Suprapubic skin (tissue), 4 donors: Measurements from ENCODE around the gene ITSN1.

Experiments
- EP300 ChIP-seq: sonication (generic); formaldehyde crosslinking; IDR thresholded peaks from one replicate; pipeline ENCODE4 v1.6.1; 2017; ENCODE audit warnings: antibody characterized with exemption
- POLR2A ChIP-seq, 2 donors: fragments of 450-650 bp; IDR thresholded peaks; one replicate each; pipeline ENCODE4 v1.6.1; 2017; ENCODE audit warnings: antibody characterized with exemption in 2 of 2, mild to moderate bottlenecking in 2 of 2, moderate library complexity in 2 of 2
- POLR2AphosphoS5 ChIP-seq, 3 donors: sonication (generic); formaldehyde crosslinking; IDR thresholded peaks; one replicate each; pipeline ENCODE4 v1.6.1; 2017; ENCODE audit warnings: antibody characterized with exemption in 3 of 3
- TF ChIP-seq, protein P1 (sequence below), 2 donors: fragments of 200-600 bp in 1 of 2; fragments of 450-650 bp in 1 of 2; sonication (generic) in 1 of 2; IDR thresholded peaks; one replicate each; pipeline ENCODE4 v1.5.1; 2016 to 2019; ENCODE audit warnings: antibody characterized with exemption in 2 of 2, mild to moderate bottlenecking in 1 of 2, moderate library complexity in 1 of 2

GRCh38 chr21:33668180-33668579 lies 25.9 kb downstream of the ITSN1 start:
- TF ChIP-seq, protein P1, sequence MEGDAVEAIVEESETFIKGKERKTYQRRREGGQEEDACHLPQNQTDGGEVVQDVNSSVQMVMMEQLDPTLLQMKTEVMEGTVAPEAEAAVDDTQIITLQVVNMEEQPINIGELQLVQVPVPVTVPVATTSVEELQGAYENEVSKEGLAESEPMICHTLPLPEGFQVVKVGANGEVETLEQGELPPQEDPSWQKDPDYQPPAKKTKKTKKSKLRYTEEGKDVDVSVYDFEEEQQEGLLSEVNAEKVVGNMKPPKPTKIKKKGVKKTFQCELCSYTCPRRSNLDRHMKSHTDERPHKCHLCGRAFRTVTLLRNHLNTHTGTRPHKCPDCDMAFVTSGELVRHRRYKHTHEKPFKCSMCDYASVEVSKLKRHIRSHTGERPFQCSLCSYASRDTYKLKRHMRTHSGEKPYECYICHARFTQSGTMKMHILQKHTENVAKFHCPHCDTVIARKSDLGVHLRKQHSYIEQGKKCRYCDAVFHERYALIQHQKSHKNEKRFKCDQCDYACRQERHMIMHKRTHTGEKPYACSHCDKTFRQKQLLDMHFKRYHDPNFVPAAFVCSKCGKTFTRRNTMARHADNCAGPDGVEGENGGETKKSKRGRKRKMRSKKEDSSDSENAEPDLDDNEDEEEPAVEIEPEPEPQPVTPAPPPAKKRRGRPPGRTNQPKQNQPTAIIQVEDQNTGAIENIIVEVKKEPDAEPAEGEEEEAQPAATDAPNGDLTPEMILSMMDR (IDR thresholded peaks at IDR 0.05), result no peak
- no peak for TF ChIP-seq POLR2A (IDR thresholded peaks at IDR 0.05)
- no peak for TF ChIP-seq POLR2AphosphoS5 (IDR thresholded peaks at IDR 0.05)
- no peak for TF ChIP-seq EP300
